ENCODE measurements around the gene RPS6KB2. TPM values are rescaled to one million over a fixed set of nuclear protein-coding genes. Genes with fewer than 3 reads are reported as not detected.

The RPS6KB2 gene
- total RNA-seq (10 to 100 TPM; 26.3 to 56.8 TPM), polyA plus RNA-seq (10 to 100 TPM; 55.7 to 69.5 TPM)
- long read RNA-seq, donor 1, partial matches to known transcripts: 8 of 12 reads
- long read RNA-seq, donor 1, other reads (novel, unspliced or antisense): 0 of 12 reads
- long read RNA-seq, donor 2, partial matches to known transcripts: 0 of 2 reads
- long read RNA-seq, donor 2, other reads (novel, unspliced or antisense): 0 of 2 reads
- long read RNA-seq, donor 3, partial matches to known transcripts: 0 of 3 reads
- long read RNA-seq, donor 3, other reads (novel, unspliced or antisense): 0 of 3 reads
- long read RNA-seq, donor 4, partial matches to known transcripts: 7 of 9 reads
- long read RNA-seq, donor 4, other reads (novel, unspliced or antisense): 0 of 9 reads
- long read RNA-seq, donor 5, transcript RPS6KB2-201 (15 exons, 1,733 nt): major isoform, 9 of 12 reads
- long read RNA-seq, donor 5, partial matches to known transcripts: 0 of 12 reads
- long read RNA-seq, donor 5, other reads (novel, unspliced or antisense): 0 of 12 reads

DNA sequence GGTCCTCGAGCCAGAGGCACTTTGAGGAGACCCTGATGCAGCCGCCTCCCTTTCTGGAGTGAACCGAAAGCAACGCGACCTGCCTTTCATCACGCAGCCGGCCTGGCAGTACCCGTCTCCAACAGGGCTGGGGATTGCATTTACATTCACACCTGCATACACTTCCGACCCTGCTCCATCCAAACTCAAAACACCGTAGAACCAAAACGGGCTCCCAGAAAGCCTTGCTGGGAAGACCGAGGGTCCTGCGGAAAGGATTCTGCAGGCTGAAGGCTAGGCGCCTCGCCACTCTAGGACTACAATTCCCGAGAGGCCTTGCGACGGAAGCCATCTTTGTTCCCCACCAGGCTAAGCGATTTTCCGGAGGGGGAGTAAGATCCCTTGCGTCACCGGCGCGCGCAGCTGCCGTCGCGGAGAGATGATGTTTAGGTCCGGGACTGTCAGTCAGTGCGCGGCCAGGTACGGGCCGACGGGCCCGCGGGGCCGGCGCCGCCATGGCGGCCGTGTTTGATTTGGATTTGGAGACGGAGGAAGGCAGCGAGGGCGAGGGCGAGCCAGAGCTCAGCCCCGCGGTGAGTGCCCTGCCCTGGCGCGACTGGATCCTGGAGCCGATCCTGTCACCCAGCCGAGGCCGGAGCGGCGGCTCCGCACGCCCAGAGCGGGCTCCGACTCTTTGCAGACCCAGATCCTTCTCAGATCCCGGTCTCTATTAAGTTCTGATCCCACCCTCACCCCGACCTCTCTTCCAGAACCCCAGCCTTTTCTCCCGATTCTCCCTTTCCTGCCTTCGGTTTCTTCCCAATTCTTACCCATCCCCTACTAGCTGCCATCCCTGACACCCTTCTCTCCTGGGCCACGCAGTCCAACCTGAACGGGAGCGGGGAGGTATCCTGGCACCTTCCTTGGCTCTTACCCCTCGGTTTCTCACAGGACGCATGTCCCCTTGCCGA is at the start of gene RPS6KB2:
RPS6KB2 (plus strand) TSS at position 443 of the 950 bp plus-strand sequence; CDS start at position 495, 52 bp downstream.
- Histone ChIP-seq H3K9me3 (ENCODE audit: control insufficient read depth in 4 of 4, insufficient read depth in 3 of 4, low read length in 3 of 4) (no peaks in the 10 kb centered on the region), H3K9ac (ENCODE audit: insufficient read depth in 1 of 2, low read length in 2 of 2) (peak within 1 kb of the TSS; percentile 90 to 98), H3K4me3 (peak within 1 kb of the TSS; percentile 89), H3K27me3 (ENCODE audit: control insufficient read depth in 3 of 3, insufficient read depth in 3 of 3, low read length in 2 of 3) (no peaks in the 10 kb centered on the region), H3K27ac (ENCODE audit: low read depth in 1 of 2, low read length in 1 of 2) (peak within 1 kb of the TSS; percentile 80 to 95), H3K36me3 (ENCODE audit: control insufficient read depth in 4 of 4, insufficient read depth in 4 of 4, low read length in 4 of 4) (peaks cover 0 to 22% (median 9%) of the 10 kb centered on the region in 4 donors), H3K4me1 (ENCODE audit: control insufficient read depth in 5 of 5, insufficient read depth in 5 of 5, low read length in 5 of 5) (peaks cover 0 to 13% (median 6%) of the 10 kb centered on the region in 5 donors)
- ATAC-seq (ENCODE audit: insufficient read depth, low FRiP score) (peak; percentile 93), DNase-seq (peak; percentile 98 to 99 (median 98))
- TF ChIP-seq, protein P1, sequence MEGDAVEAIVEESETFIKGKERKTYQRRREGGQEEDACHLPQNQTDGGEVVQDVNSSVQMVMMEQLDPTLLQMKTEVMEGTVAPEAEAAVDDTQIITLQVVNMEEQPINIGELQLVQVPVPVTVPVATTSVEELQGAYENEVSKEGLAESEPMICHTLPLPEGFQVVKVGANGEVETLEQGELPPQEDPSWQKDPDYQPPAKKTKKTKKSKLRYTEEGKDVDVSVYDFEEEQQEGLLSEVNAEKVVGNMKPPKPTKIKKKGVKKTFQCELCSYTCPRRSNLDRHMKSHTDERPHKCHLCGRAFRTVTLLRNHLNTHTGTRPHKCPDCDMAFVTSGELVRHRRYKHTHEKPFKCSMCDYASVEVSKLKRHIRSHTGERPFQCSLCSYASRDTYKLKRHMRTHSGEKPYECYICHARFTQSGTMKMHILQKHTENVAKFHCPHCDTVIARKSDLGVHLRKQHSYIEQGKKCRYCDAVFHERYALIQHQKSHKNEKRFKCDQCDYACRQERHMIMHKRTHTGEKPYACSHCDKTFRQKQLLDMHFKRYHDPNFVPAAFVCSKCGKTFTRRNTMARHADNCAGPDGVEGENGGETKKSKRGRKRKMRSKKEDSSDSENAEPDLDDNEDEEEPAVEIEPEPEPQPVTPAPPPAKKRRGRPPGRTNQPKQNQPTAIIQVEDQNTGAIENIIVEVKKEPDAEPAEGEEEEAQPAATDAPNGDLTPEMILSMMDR (IDR thresholded peaks at IDR 0.05; ENCODE audit: control extremely low read depth, extremely low read depth): no peak
- WGBS, 2 donors: 0% methylated on average over 68 of the region's 68 CpGs

GRCh38 chr11:67378544-67378943 is 49.8 kb upstream of the RPS6KB2 start:
- no peak for DNase-seq
- 88% methylated on average over 4 of the region's 4 CpGs for WGBS, 2 donors
- no peaks in the 10 kb centered on the region for H3K36me3 ChIP-seq (ENCODE audit: control insufficient read depth in 4 of 4, insufficient read depth in 4 of 4, low read length in 4 of 4)
- no peak overlapping the region for H3K27ac ChIP-seq (ENCODE audit: low read depth in 1 of 2, low read length in 1 of 2)
- H3K9ac ChIP-seq (ENCODE audit: insufficient read depth in 1 of 2, low read length in 2 of 2): no peak overlapping the region
- no peak for ATAC-seq (ENCODE audit: insufficient read depth, low FRiP score)
- H3K9me3 ChIP-seq (ENCODE audit: control insufficient read depth in 4 of 4, insufficient read depth in 3 of 4, low read length in 3 of 4): no peaks in the 10 kb centered on the region
- peaks cover 0 to 7% (median 0%) of the 10 kb centered on the region in 3 donors for H3K27me3 ChIP-seq (ENCODE audit: control insufficient read depth in 3 of 3, insufficient read depth in 3 of 3, low read length in 2 of 3)
- peaks cover 0 to 16% (median 6%) of the 10 kb centered on the region in 5 donors for H3K4me1 ChIP-seq (ENCODE audit: control insufficient read depth in 5 of 5, insufficient read depth in 5 of 5, low read length in 5 of 5)
- TF ChIP-seq, protein P1 (IDR thresholded peaks at IDR 0.05; ENCODE audit: control extremely low read depth, extremely low read depth): no peak
- no peak overlapping the region for H3K4me3 ChIP-seq

DNA sequence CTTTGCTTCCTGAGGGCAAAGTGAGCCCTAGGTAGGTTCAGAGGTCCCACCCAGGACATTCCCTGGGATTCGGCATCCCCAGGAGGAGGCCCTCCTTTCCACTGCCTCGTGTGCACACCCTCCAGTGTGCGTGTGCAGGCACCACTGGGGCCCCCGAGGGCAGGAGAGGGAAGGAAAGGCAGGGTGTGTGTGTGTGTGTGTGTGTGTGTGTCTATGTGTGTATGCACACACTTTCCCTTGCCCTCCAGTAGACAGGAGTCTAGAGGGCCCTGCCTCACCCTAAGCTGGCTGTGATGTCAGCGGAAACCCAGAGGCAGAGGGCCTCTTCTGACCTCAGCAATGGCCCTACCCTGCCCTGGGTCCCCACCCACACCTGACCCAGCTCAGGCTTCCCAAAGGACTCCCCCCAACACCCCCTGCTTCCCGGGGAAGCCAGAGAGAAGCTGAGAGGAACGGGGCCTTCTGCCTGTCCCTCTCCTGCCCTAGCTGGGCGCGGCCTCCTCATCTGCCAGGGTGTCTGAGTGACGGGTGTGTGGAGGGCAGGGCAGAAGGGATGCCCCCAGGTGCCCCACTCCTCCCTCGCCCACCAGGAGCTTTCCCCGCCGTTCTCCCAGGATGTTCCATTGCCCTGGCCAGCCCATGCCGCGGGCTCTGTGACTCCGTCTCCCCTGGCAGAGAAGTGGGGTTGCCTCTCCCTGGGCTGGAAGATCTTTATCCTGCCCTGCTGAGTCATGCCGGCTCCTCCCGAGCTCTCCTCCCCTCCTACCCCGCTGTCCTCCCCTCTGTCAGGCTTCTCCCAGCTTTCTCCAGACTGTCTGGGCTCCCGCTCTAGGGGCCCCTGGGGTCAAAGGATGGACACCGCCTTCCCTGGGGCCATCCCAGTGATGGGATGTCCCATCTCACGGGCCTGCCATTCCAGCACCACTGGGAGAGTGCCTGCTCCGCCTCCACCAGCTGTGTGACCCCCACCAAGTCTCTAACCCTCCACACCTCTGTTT is 48.9 kb upstream of the RPS6KB2 start:
- Histone ChIP-seq H3K27ac (ENCODE audit: low read depth in 1 of 2, low read length in 1 of 2) (no peak overlapping the region), H3K9ac (ENCODE audit: insufficient read depth in 1 of 2, low read length in 2 of 2) (no peak overlapping the region), H3K27me3 (ENCODE audit: control insufficient read depth in 3 of 3, insufficient read depth in 3 of 3, low read length in 2 of 3) (peaks cover 0 to 7% (median 0%) of the 10 kb centered on the region in 3 donors), H3K4me3 (no peak overlapping the region), H3K9me3 (ENCODE audit: control insufficient read depth in 4 of 4, insufficient read depth in 3 of 4, low read length in 3 of 4) (no peaks in the 10 kb centered on the region), H3K36me3 (ENCODE audit: control insufficient read depth in 4 of 4, insufficient read depth in 4 of 4, low read length in 4 of 4) (no peaks in the 10 kb centered on the region), H3K4me1 (ENCODE audit: control insufficient read depth in 5 of 5, insufficient read depth in 5 of 5, low read length in 5 of 5) (peaks cover 0 to 11% (median 6%) of the 10 kb centered on the region in 5 donors)
- WGBS, 2 donors: 64 to 73% methylated on average over 23 of the region's 23 CpGs
- DNase-seq (no peak), ATAC-seq (ENCODE audit: insufficient read depth, low FRiP score) (no peak)
- TF ChIP-seq, protein P1 (IDR thresholded peaks at IDR 0.05; ENCODE audit: control extremely low read depth, extremely low read depth): no peak

Measured in lung (tissue), 16 donors.